A549 (cell line): ENCODE data around the gene HES4. TPM values are rescaled to one million over a fixed set of nuclear protein-coding genes. Genes with fewer than 3 reads are reported as not detected.

Source experiments
- ATAC-seq, 2 experiments: fragments of 200-7000 bp in 1 of 2; fragments of >200 bp in 1 of 2; cut with Nextera tagmentation in 1 of 2; cut with Tn5 transposase in 1 of 2; 3 replicates each; pipeline versions ENCODE4 v1.8.0 to v1.9.1; 2018 to 2020; ENCODE audit warnings: mild to moderate bottlenecking in 1 of 2, moderate library complexity in 1 of 2
- CTCF ChIA-PET: fragments of 300-600 bp; sonication (Branson Sonifier 250); formaldehyde crosslinking; extraction: SDS; loops from one replicate; lab custom pipeline; 2021; ENCODE audit warnings: antibody characterized with exemption, inconsistent platforms; lab: Yijun Ruan, JAX
- POLR2A ChIA-PET: fragments of 350-600 bp; formaldehyde crosslinking; extraction: SDS; loops from one replicate; lab custom pipeline; 2021; ENCODE audit warnings: antibody characterized with exemption, inconsistent platforms; lab: Yijun Ruan, JAX
- DNase-seq, 2 experiments: peaks; one replicate each; pipeline versions ENCODE4 v3.0.0 to v3.0.0-alpha.2; 2011 to 2016; ENCODE audit warnings: low read depth in 1 of 2, low spot score in 1 of 2
- FAIRE-seq: peaks from 2 replicates; lab custom pipeline; 2011; peaks lifted over from hg19 to GRCh38; lab: Jason Lieb, UNC
- H3K27ac ChIP-seq, 2 experiments: fragments of >200 bp; sonication (Bioruptor Twin); formaldehyde crosslinking; 3 replicates each; pipeline ENCODE4 v1.5.1; 2016 to 2017
- H3K4me1 ChIP-seq: fragments of >200 bp; sonication (Bioruptor Twin); formaldehyde crosslinking; 3 replicates; pipeline ENCODE4 v1.6.1; 2016
- H3K4me2 ChIP-seq: fragments of >200 bp; sonication (Bioruptor Twin); formaldehyde crosslinking; 3 replicates; pipeline ENCODE4 v1.6.1; 2016
- H3K4me3 ChIP-seq: fragments of >200 bp; sonication (Bioruptor Twin); formaldehyde crosslinking; 3 replicates; pipeline ENCODE4 v1.5.1; 2016
- H3K9me3 ChIP-seq: fragments of >200 bp; sonication (Bioruptor Twin); formaldehyde crosslinking; 3 replicates; pipeline ENCODE4 v1.6.1; 2016
- EHF ChIP-seq: fragments of 250-450 bp; sonication (Bioruptor Pico); IDR thresholded peaks from 2 replicates; pipeline ENCODE4 v1.5.0; 2020; ENCODE audit warnings: mild to moderate bottlenecking
- EHMT2 ChIP-seq: fragments of 200-600 bp; sonication (generic); IDR thresholded peaks from 2 replicates; pipeline ENCODE4 v1.6.1; 2016; ENCODE audit warnings: antibody characterized with exemption, low read depth, mild to moderate bottlenecking, moderate library complexity
- ELK1 ChIP-seq: fragments of 150-350 bp; IDR thresholded peaks from 2 replicates; pipeline ENCODE4 v1.6.1; 2014; ENCODE audit warnings: low read depth, mild to moderate bottlenecking, low read length
- ESRRA ChIP-seq: fragments of 150-350 bp; IDR thresholded peaks from 2 replicates; pipeline ENCODE4 v1.6.1; 2014; ENCODE audit warnings: mild to moderate bottlenecking, low read length, borderline replicate concordance
- HOXA7 ChIP-seq: fragments of 250-450 bp; sonication (Bioruptor Pico); IDR thresholded peaks from 2 replicates; pipeline ENCODE4 v1.5.0; 2020; ENCODE audit warnings: mild to moderate bottlenecking, moderate library complexity
- JUNB ChIP-seq: fragments of >200 bp; sonication (Bioruptor Twin); formaldehyde crosslinking; IDR thresholded peaks from 2 replicates; pipeline ENCODE4 v1.6.1; 2016
- KDM5A ChIP-seq: fragments of 200-600 bp; sonication (generic); IDR thresholded peaks from 2 replicates; pipeline ENCODE4 v1.6.1; 2016; ENCODE audit warnings: antibody characterized with exemption, mild to moderate bottlenecking
- MAX ChIP-seq: IDR thresholded peaks from 2 replicates; pipeline ENCODE4 v1.6.1; 2012
- MYC ChIP-seq: IDR thresholded peaks from 2 replicates; pipeline ENCODE4 v1.6.1; 2012; ENCODE audit warnings: mild to moderate bottlenecking, inconsistent platforms, low read length, improper control_type of control experiment, borderline replicate concordance
- NR3C1 ChIP-seq: fragments of >200 bp; sonication (Bioruptor Twin); formaldehyde crosslinking; IDR thresholded peaks from 3 replicates; pipeline ENCODE4 v1.6.1; 2017
- POLR2AphosphoS2 ChIP-seq: conservative IDR thresholded peaks from 2 replicates; pipeline ENCODE4 v1.6.1; 2012; ENCODE audit warnings: low read length, improper control_type of control experiment, inconsistent platforms
- RAD21 ChIP-seq, 2 experiments: fragments of >200 bp in 1 of 2; sonication (Bioruptor Twin) in 1 of 2; formaldehyde crosslinking in 1 of 2; IDR thresholded peaks in 1 of 2; conservative IDR thresholded peaks in 1 of 2; 2 replicates in 1 of 2; 3 replicates in 1 of 2; pipeline ENCODE4 v1.6.1; 2012 to 2018; ENCODE audit warnings: inconsistent platforms in 1 of 2
- RARB ChIP-seq: fragments of 250-450 bp; sonication (Bioruptor Pico); IDR thresholded peaks from 2 replicates; pipeline ENCODE4 v1.8.0; 2021; ENCODE audit warnings: mild to moderate bottlenecking, moderate library complexity
- RCOR1 ChIP-seq: fragments of 150-350 bp; IDR thresholded peaks from 2 replicates; pipeline ENCODE4 v1.6.1; 2014; ENCODE audit warnings: antibody characterized with exemption, low read length, low read depth
- RFX5 ChIP-seq: fragments of 450-650 bp; IDR thresholded peaks from 2 replicates; pipeline ENCODE4 v1.7.1; 2014; ENCODE audit warnings: antibody characterized with exemption, mild to moderate bottlenecking, moderate library complexity
- SREBF2 ChIP-seq: fragments of 450-650 bp; IDR thresholded peaks from 2 replicates; pipeline ENCODE4 v1.6.1; 2014; ENCODE audit warnings: mild to moderate bottlenecking, moderate library complexity
- TFCP2L1 ChIP-seq: fragments of 250-450 bp; sonication (Bioruptor Pico); IDR thresholded peaks from 2 replicates; pipeline ENCODE4 v1.5.0; 2021; ENCODE audit warnings: mild to moderate bottlenecking
- TP53 ChIP-seq: fragments of 250-450 bp; sonication (Bioruptor Pico); IDR thresholded peaks from 2 replicates; pipeline ENCODE4 v1.5.0; 2021; ENCODE audit warnings: mild to moderate bottlenecking, moderate library complexity
- ZC3H11A ChIP-seq: fragments of 450-650 bp; IDR thresholded peaks from 2 replicates; pipeline ENCODE4 v1.6.1; 2014; ENCODE audit warnings: antibody characterized with exemption, mild to moderate bottlenecking
- ZSCAN20 ChIP-seq: fragments of 250-450 bp; sonication (Bioruptor Pico); IDR thresholded peaks from 2 replicates; pipeline ENCODE4 v1.8.0; 2022; ENCODE audit warnings: mild to moderate bottlenecking, moderate library complexity
- whole genome bisulfite sequencing: methylation state at CpG from one replicate; pipeline ENCODE4 v1.1.6; 2017; ENCODE audit errors: missing lambda C conversion rate; 5-methylcytosine and 5-hydroxymethylcytosine counted together
- polyA plus RNA-seq, 4 experiments: library from polyadenylated mRNA; depleted of rRNA in 3 of 4; stranded (reverse); fragments of >200 nt; fragmentation: RNase III in 1 of 4; extraction: RNeasy Plus Mini Kit Qiagen cat#74134 plus additional on column Dnase treatment in 1 of 4; gene quantifications; 2 replicates in 3 of 4; 3 replicates in 1 of 4; pipeline ENCODE4 v1.2.3, GENCODE V29; 2011 to 2017
- TF ChIP-seq, protein P1 (sequence below): fragments of >200 bp; sonication (Bioruptor Twin); formaldehyde crosslinking; IDR thresholded peaks from 3 replicates; pipeline ENCODE4 v1.6.1; 2016
- TF ChIP-seq, protein P2 (sequence below): IDR thresholded peaks from 2 replicates; pipeline ENCODE4 v1.6.1; 2012; ENCODE audit warnings: low read depth, borderline replicate concordance

The HES4 gene
- polyA plus RNA-seq, 2 of the 4 experiments (the other 2 are of a cell fraction): 5.9 to 8.4 TPM

- H3K4me1 ChIP-seq: peaks cover 9% of the 10 kb centered on the region
- ChIA-PET CTCF (interaction anchor here (0.7 to 4.7 kb wide), 8 partner anchors 12 to 253 kb away, joined by 3 to 32 read pairs (median 4); partner anchors contain the start of gene ISG15), POLR2A (no interaction called here)
- no peak overlapping the region for H3K27ac ChIP-seq
- DNase-seq (no peak), ATAC-seq (no peak), FAIRE-seq (no peak)
- TF ChIP-seq NR3C1 (no peak), EHMT2 (no peak), SREBF2 (no peak), EHF (CRISPR knock-in tag) (no peak), ELK1 (no peak), RCOR1 (no peak), TFCP2L1 (CRISPR knock-in tag) (no peak), ZC3H11A (no peak), MYC (no peak), KDM5A (no peak), RFX5 (no peak), RAD21 (conservative IDR thresholded peaks at IDR 0.05 in 1 of 2, IDR thresholded peaks at IDR 0.05 in 1 of 2) (no peak), RARB (CRISPR knock-in tag) (no peak), MAX (no peak), HOXA7 (CRISPR knock-in tag) (no peak), ZSCAN20 (CRISPR knock-in tag) (no peak), JUNB (no peak)
- TF ChIP-seq, protein P1, sequence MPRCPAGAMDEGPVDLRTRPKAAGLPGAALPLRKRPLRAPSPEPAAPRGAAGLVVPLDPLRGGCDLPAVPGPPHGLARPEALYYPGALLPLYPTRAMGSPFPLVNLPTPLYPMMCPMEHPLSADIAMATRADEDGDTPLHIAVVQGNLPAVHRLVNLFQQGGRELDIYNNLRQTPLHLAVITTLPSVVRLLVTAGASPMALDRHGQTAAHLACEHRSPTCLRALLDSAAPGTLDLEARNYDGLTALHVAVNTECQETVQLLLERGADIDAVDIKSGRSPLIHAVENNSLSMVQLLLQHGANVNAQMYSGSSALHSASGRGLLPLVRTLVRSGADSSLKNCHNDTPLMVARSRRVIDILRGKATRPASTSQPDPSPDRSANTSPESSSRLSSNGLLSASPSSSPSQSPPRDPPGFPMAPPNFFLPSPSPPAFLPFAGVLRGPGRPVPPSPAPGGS: no peak
- TF ChIP-seq, protein P2, sequence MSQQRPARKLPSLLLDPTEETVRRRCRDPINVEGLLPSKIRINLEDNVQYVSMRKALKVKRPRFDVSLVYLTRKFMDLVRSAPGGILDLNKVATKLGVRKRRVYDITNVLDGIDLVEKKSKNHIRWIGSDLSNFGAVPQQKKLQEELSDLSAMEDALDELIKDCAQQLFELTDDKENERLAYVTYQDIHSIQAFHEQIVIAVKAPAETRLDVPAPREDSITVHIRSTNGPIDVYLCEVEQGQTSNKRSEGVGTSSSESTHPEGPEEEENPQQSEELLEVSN: no peak
- H3K4me3 ChIP-seq: no peak overlapping the region
- H3K4me2 ChIP-seq: no peak overlapping the region
- 78% methylated on average over 16 of the region's 30 CpGs for WGBS
- no peaks in the 10 kb centered on the region for H3K9me3 ChIP-seq
These were observed 37.8 kb upstream of the HES4 start for GRCh38 chr1:1037366-1038327.

- Histone ChIP-seq H3K4me1 (peaks cover 7% of the 10 kb centered on the region), H3K4me2 (no peak overlapping the region), H3K9me3 (no peaks in the 10 kb centered on the region), H3K4me3 (no peak overlapping the region), H3K27ac (no peak overlapping the region)
- TF ChIP-seq RARB (CRISPR knock-in tag) (no peak), TP53 (no peak), ESRRA (no peak), RFX5 (no peak), HOXA7 (CRISPR knock-in tag) (no peak), POLR2AphosphoS2 (no peak), MYC (no peak)
- ATAC-seq (no peak), DNase-seq (no peak), FAIRE-seq (no peak)
- ChIA-PET CTCF (interaction anchor here (2.0 to 2.7 kb wide), 2 partner anchors 23 to 29 kb away, joined by 5 to 8 read pairs; no protein-coding TSS in a partner anchor), POLR2A (no interaction called here)
- WGBS: 91% methylated on average over 14 of the region's 19 CpGs
These were observed 35.5 kb upstream of the HES4 start for GRCh38 chr1:1035291-1035943.
